H9 (cell line): Measurements from ENCODE around the gene THBS1. TPM values are rescaled to one million over a fixed set of nuclear protein-coding genes. Genes with fewer than 3 reads are reported as not detected.

Source experiments
- DNase-seq: peaks from one replicate; pipeline ENCODE4 v3.0.0-alpha.2; 2017
- H2AFZ ChIP-seq: one replicate; pipeline ENCODE4 v1.6.1; 2013; ENCODE audit warnings: mild to moderate bottlenecking, low read length, control low read depth, moderate library complexity
- H2AK5ac ChIP-seq: 2 replicates; pipeline ENCODE4 v1.6.1; 2013; ENCODE audit warnings: low read length, control low read depth, mixed read lengths; ENCODE audit not compliant: insufficient read length
- H2BK120ac ChIP-seq: one replicate; pipeline ENCODE4 v1.6.1; 2013; ENCODE audit warnings: low read depth, mild to moderate bottlenecking, low read length, control low read depth, inconsistent platforms; ENCODE audit not compliant: poor library complexity, severe bottlenecking
- H2BK12ac ChIP-seq: 2 replicates; pipeline ENCODE4 v1.6.1; 2013; ENCODE audit warnings: low read length, control low read depth, mixed read lengths, low read depth; ENCODE audit not compliant: insufficient read length
- H2BK15ac ChIP-seq: 2 replicates; pipeline ENCODE4 v1.6.1; 2013; ENCODE audit warnings: low read depth, low read length, control low read depth
- H2BK20ac ChIP-seq: one replicate; pipeline ENCODE4 v1.6.1; 2013; ENCODE audit warnings: low read depth, mild to moderate bottlenecking, low read length, control low read depth, inconsistent platforms; ENCODE audit not compliant: poor library complexity, severe bottlenecking
- H2BK5ac ChIP-seq: 2 replicates; pipeline ENCODE4 v1.6.1; 2013; ENCODE audit warnings: low read length, control low read depth, mixed read lengths; ENCODE audit not compliant: insufficient read length
- H3K14ac ChIP-seq: 2 replicates; pipeline ENCODE4 v1.6.1; 2013; ENCODE audit warnings: low read length, control low read depth; ENCODE audit not compliant: insufficient read depth
- H3K18ac ChIP-seq: 2 replicates; pipeline ENCODE4 v1.6.1; 2013; ENCODE audit warnings: low read depth, mild to moderate bottlenecking, mixed read lengths, low read length, control low read depth; ENCODE audit not compliant: insufficient read length
- H3K23ac ChIP-seq: 2 replicates; pipeline ENCODE4 v1.6.1; 2013; ENCODE audit warnings: low read length, control low read depth, mixed read lengths, low read depth; ENCODE audit not compliant: insufficient read length
- H3K23me2 ChIP-seq: 2 replicates; pipeline ENCODE4 v1.6.1; 2013; ENCODE audit warnings: low read depth, mild to moderate bottlenecking, mixed read lengths, low read length, control low read depth; ENCODE audit not compliant: insufficient read length, poor library complexity, severe bottlenecking
- H3K27ac ChIP-seq: 2 replicates; pipeline ENCODE4 v1.5.1; 2013; ENCODE audit warnings: low read length, control low read depth, mixed read lengths, low read depth; ENCODE audit not compliant: insufficient read length
- H3K27me3 ChIP-seq: 2 replicates; pipeline ENCODE4 v1.6.1; 2013; ENCODE audit warnings: low read length, control low read depth, inconsistent platforms; ENCODE audit not compliant: insufficient read depth
- H3K4ac ChIP-seq: 2 replicates; pipeline ENCODE4 v1.6.1; 2013; ENCODE audit warnings: low read depth, mild to moderate bottlenecking, control low read depth, inconsistent platforms, low read length, moderate library complexity
- H3K4me1 ChIP-seq: 2 replicates; pipeline ENCODE4 v1.6.1; 2013; ENCODE audit warnings: low read length, control low read depth, inconsistent platforms; ENCODE audit not compliant: insufficient read depth
- H3K4me2 ChIP-seq: 2 replicates; pipeline ENCODE4 v1.6.1; 2013; ENCODE audit warnings: low read length, control low read depth, mixed read lengths; ENCODE audit not compliant: insufficient read length, insufficient read depth
- H3K56ac ChIP-seq: 2 replicates; pipeline ENCODE4 v1.6.1; 2013; ENCODE audit warnings: low read depth, mild to moderate bottlenecking, mixed read lengths, low read length, control low read depth; ENCODE audit not compliant: insufficient read length
- H3K79me1 ChIP-seq: 2 replicates; pipeline ENCODE4 v1.6.1; 2013; ENCODE audit warnings: low read depth, mild to moderate bottlenecking, moderate library complexity, low read length, control low read depth, inconsistent platforms; ENCODE audit not compliant: insufficient read depth, poor library complexity, severe bottlenecking
- H3K79me2 ChIP-seq: 2 replicates; pipeline ENCODE4 v1.6.1; 2013; ENCODE audit warnings: low read length, control low read depth, inconsistent platforms; ENCODE audit not compliant: insufficient read depth
- H3K9ac ChIP-seq: 2 replicates; pipeline ENCODE4 v1.6.1; 2013; ENCODE audit warnings: low read length, control low read depth, mixed read lengths; ENCODE audit not compliant: insufficient read length; ENCODE audit errors: extremely low read depth
- H3K9me3 ChIP-seq: one replicate; pipeline ENCODE4 v1.6.1; 2013; ENCODE audit warnings: low read depth, low read length, inconsistent platforms; ENCODE audit not compliant: control insufficient read depth
- H3T11ph ChIP-seq: one replicate; pipeline ENCODE4 v1.6.1; 2013; ENCODE audit warnings: mild to moderate bottlenecking, low read length, control low read depth, inconsistent platforms
- H4K20me1 ChIP-seq: one replicate; pipeline ENCODE4 v1.6.1; 2013; ENCODE audit not compliant: control insufficient read depth, insufficient read length, insufficient read depth
- H4K5ac ChIP-seq: 2 replicates; pipeline ENCODE4 v1.6.1; 2013; ENCODE audit warnings: low read depth, mild to moderate bottlenecking, mixed read lengths, low read length, control low read depth; ENCODE audit not compliant: insufficient read length
- H4K8ac ChIP-seq: replicated peaks from 2 replicates; pipeline ENCODE4 v1.6.1; 2013; ENCODE audit warnings: low read length, control low read depth, mixed read lengths, low read depth; ENCODE audit not compliant: insufficient read length
- H4K91ac ChIP-seq: 2 replicates; pipeline ENCODE4 v1.6.1; 2013; ENCODE audit warnings: low read depth, mild to moderate bottlenecking, moderate library complexity, mixed read lengths, low read length, control low read depth; ENCODE audit not compliant: insufficient read length
- H3K27ac Mint-ChIP-seq, 3 experiments: 2 replicates in 2 of 3; 3 replicates in 1 of 3; pipeline ENCODE4 v1.8.0; 2020 to 2021; ENCODE audit warnings: mixed read lengths in 3 of 3, mild to moderate bottlenecking in 1 of 3, moderate library complexity in 1 of 3
- H3K27me3 Mint-ChIP-seq: 2 replicates; pipeline ENCODE4 v1.8.0; 2021; ENCODE audit warnings: low read depth, mild to moderate bottlenecking, moderate library complexity, mixed read lengths
- H3K36me3 Mint-ChIP-seq, 3 experiments: 2 replicates in 2 of 3; 3 replicates in 1 of 3; pipeline ENCODE4 v1.8.0; 2020 to 2021; ENCODE audit warnings: low read depth in 3 of 3, mixed read lengths in 3 of 3; ENCODE audit not compliant: insufficient read depth in 1 of 3
- H3K4me1 Mint-ChIP-seq, 2 experiments: 2 replicates each; pipeline ENCODE4 v1.8.0; 2020; ENCODE audit warnings: mixed read lengths in 2 of 2
- H3K4me3 Mint-ChIP-seq, 2 experiments: 2 replicates in 1 of 2; 3 replicates in 1 of 2; pipeline ENCODE4 v1.8.0; 2020 to 2021; ENCODE audit warnings: mild to moderate bottlenecking in 2 of 2, mixed read lengths in 2 of 2, moderate library complexity in 1 of 2
- H3K9me3 Mint-ChIP-seq, 2 experiments: 2 replicates in 1 of 2; 3 replicates in 1 of 2; pipeline ENCODE4 v1.8.0; 2020; ENCODE audit warnings: mild to moderate bottlenecking in 2 of 2, mixed read lengths in 2 of 2, moderate library complexity in 1 of 2
- CTCF ChIP-seq: fragments of 200-600 bp; sonication (generic); conservative IDR thresholded peaks from 3 replicates; pipeline ENCODE4 v1.8.0; 2021; ENCODE audit warnings: antibody characterized with exemption, mild to moderate bottlenecking
- WGBS: extraction: QIAGEN DNeasy Blood & Tissue Kit; methylation state at CpG from one replicate; pipeline ENCODE4 v1.1.7; 2013; ENCODE audit warnings: missing lambda C conversion rate, low lambda C conversion rate, mixed read lengths; ENCODE audit not compliant: insufficient read length; ENCODE audit errors: extremely low coverage; 5-methylcytosine and 5-hydroxymethylcytosine counted together
- total RNA-seq: library from RNA; stranded (reverse); gene quantifications from 2 replicates; pipeline ENCODE4 v1.2.1, GENCODE V29; 2021

The THBS1 gene
- total RNA-seq, 1 experiment from 2014 or later, result 72.1 TPM

- Histone ChIP-seq H2BK15ac (no peak overlapping the region), H3K18ac (no peak overlapping the region), H3K4me2 (no peak overlapping the region), H3K79me2 (no peaks in the 10 kb centered on the region), H3K27me3 (no peaks in the 10 kb centered on the region), H4K20me1 (no peaks in the 10 kb centered on the region), H3K4me1 (no peaks in the 10 kb centered on the region), H3K79me1 (no peaks in the 10 kb centered on the region), H2BK120ac (no peak overlapping the region), H2AK5ac (no peak overlapping the region), H4K5ac (no peak overlapping the region), H2BK12ac (no peak overlapping the region), H3K23me2 (no peaks in the 10 kb centered on the region), H3K14ac (no peak overlapping the region), H3K9me3 (no peaks in the 10 kb centered on the region), H3T11ph (no peak overlapping the region), H3K27ac (no peak overlapping the region), H2BK5ac (no peak overlapping the region), H3K56ac (no peak overlapping the region), H4K8ac (no peak overlapping the region), H3K9ac (no peak overlapping the region), H2AFZ (no peak overlapping the region), H4K91ac (no peak overlapping the region), H2BK20ac (no peak overlapping the region), H3K23ac (no peak overlapping the region), H3K4ac (no peak overlapping the region)
- no CpG with 5 or more reads among the region's 6 CpGs for WGBS
- DNase-seq, result no peak
- H3K36me3 Mint-ChIP-seq, result peaks cover 16 to 37% (median 33%) of the 10 kb centered on the region in 3 experiments; a peak in 6 of 7 replicates
- H3K27me3 Mint-ChIP-seq, result no peaks in the 10 kb centered on the region
- no peak overlapping the region for H3K27ac Mint-ChIP-seq
- no peak for TF ChIP-seq CTCF
- H3K4me3 Mint-ChIP-seq, result no peak overlapping the region
- peaks cover 5 to 7% of the 10 kb centered on the region in 2 experiments for H3K4me1 Mint-ChIP-seq
- no peaks in the 10 kb centered on the region for H3K9me3 Mint-ChIP-seq
Measured at GRCh38 chr15:39597751-39598185, 16.9 kb downstream of the THBS1 start.
